Upper lobe of left lung (tissue), 4 donors: ENCODE data around the gene ZMPSTE24.

Experiments used
- CTCF ChIP-seq, 6 experiments: fragments of 450-650 bp in 4 of 6; fragments of 200-600 bp in 2 of 6; sonication (generic) in 2 of 6; IDR thresholded peaks; one replicate each; pipeline ENCODE4 v1.5.1; 2016 to 2019; ENCODE audit warnings: antibody characterized with exemption in 6 of 6
- POLR2A ChIP-seq, 4 donors: fragments of 450-650 bp; IDR thresholded peaks; one replicate each; pipeline ENCODE4 v1.5.1; 2016 to 2017; ENCODE audit warnings: antibody characterized with exemption in 4 of 4, mild to moderate bottlenecking in 2 of 4

- no peak for TF ChIP-seq CTCF (IDR thresholded peaks at IDR 0.05)
- TF ChIP-seq POLR2A (IDR thresholded peaks at IDR 0.05): no peak
Observed at GRCh38 chr1:40305451-40305850, 47.4 kb downstream of the ZMPSTE24 start.
